GM23338 (cell line): Measurements from ENCODE around the gene TEX26. TPM values are rescaled to one million over a fixed set of nuclear protein-coding genes. Genes with fewer than 3 reads are reported as not detected.

Experiments
- ATAC-seq: fragments of 200-7000 bp; cut with Tn5 transposase; 3 replicates; pipeline ENCODE4 v1.9.1; 2020
- DNase-seq: peaks from one replicate; pipeline ENCODE4 v3.0.0-alpha.2; 2015; ENCODE audit warnings: low spot score
- H2AFZ ChIP-seq: fragments of 200-600 bp; sonication (generic); 2 replicates; pipeline ENCODE4 v1.8.0; 2016; ENCODE audit warnings: antibody characterized with exemption, mild to moderate bottlenecking, moderate library complexity
- H3F3A ChIP-seq: fragments of 200-600 bp; sonication (generic); replicated peaks from 2 replicates; pipeline ENCODE4 v1.8.0; 2017; ENCODE audit warnings: antibody characterized with exemption, mixed run types, low read depth
- H3K27ac ChIP-seq: fragments of 200-600 bp; sonication (generic); 2 replicates; pipeline ENCODE4 v1.6.1; 2016; ENCODE audit warnings: low read depth
- H3K27me3 ChIP-seq: fragments of 200-600 bp; sonication (generic); 2 replicates; pipeline ENCODE4 v1.8.0; 2016; ENCODE audit warnings: mild to moderate bottlenecking, mixed run types, moderate library complexity; ENCODE audit not compliant: insufficient read depth
- H3K36me3 ChIP-seq: fragments of 200-600 bp; sonication (generic); 2 replicates; pipeline ENCODE4 v1.8.0; 2016; ENCODE audit warnings: mild to moderate bottlenecking; ENCODE audit not compliant: insufficient read depth
- H3K4me1 ChIP-seq: fragments of 200-600 bp; sonication (generic); 2 replicates; pipeline ENCODE4 v1.8.0; 2016; ENCODE audit warnings: mild to moderate bottlenecking, moderate library complexity; ENCODE audit not compliant: insufficient read depth
- H3K4me2 ChIP-seq: fragments of 200-600 bp; sonication (generic); 2 replicates; pipeline ENCODE4 v1.7.1; 2017; ENCODE audit warnings: mixed run types
- H3K4me3 ChIP-seq: fragments of 200-600 bp; sonication (generic); 2 replicates; pipeline ENCODE4 v1.6.1; 2016; ENCODE audit warnings: mixed run types
- H3K79me2 ChIP-seq: fragments of 200-600 bp; sonication (generic); replicated peaks from 2 replicates; pipeline ENCODE4 v1.8.0; 2017; ENCODE audit warnings: mild to moderate bottlenecking; ENCODE audit not compliant: insufficient read depth
- H3K9me2 ChIP-seq: fragments of 200-600 bp; sonication (generic); 2 replicates; pipeline ENCODE4 v1.8.0; 2017; ENCODE audit not compliant: insufficient read depth
- H4K20me1 ChIP-seq: fragments of 200-600 bp; sonication (generic); replicated peaks from 2 replicates; pipeline ENCODE4 v1.8.0; 2017; ENCODE audit warnings: mild to moderate bottlenecking; ENCODE audit not compliant: insufficient read depth
- H3K27ac Mint-ChIP-seq: 2 replicates; pipeline ENCODE4 v1.8.0; 2020; ENCODE audit warnings: inconsistent platforms, mild to moderate bottlenecking, moderate library complexity, mixed read lengths
- H3K27me3 Mint-ChIP-seq: 3 replicates; pipeline ENCODE4 v1.8.0; 2022; ENCODE audit warnings: low read depth, mild to moderate bottlenecking, moderate library complexity, mixed read lengths, inconsistent platforms; ENCODE audit not compliant: insufficient read depth, poor library complexity
- H3K36me3 Mint-ChIP-seq: 3 replicates; pipeline ENCODE4 v1.8.0; 2021; ENCODE audit warnings: low read depth, mild to moderate bottlenecking, inconsistent platforms, moderate library complexity, mixed read lengths
- H3K4me1 Mint-ChIP-seq: 3 replicates; pipeline ENCODE4 v1.8.0; 2020; ENCODE audit warnings: mild to moderate bottlenecking, inconsistent platforms, mixed read lengths
- H3K4me3 Mint-ChIP-seq: 3 replicates; pipeline ENCODE4 v1.8.0; 2021; ENCODE audit warnings: moderate library complexity, mild to moderate bottlenecking, inconsistent platforms, mixed read lengths
- H3K9me3 Mint-ChIP-seq: 3 replicates; pipeline ENCODE4 v1.8.0; 2020; ENCODE audit warnings: moderate library complexity, mild to moderate bottlenecking, inconsistent platforms, mixed read lengths
- CREB1 ChIP-seq: fragments of 250-450 bp; sonication (Bioruptor Pico); IDR thresholded peaks from 2 replicates; pipeline ENCODE4 v1.5.0; 2020; ENCODE audit warnings: low read depth, mild to moderate bottlenecking, moderate library complexity
- ETS1 ChIP-seq: IDR thresholded peaks from 2 replicates; pipeline ENCODE4 v1.6.1; 2016; ENCODE audit warnings: antibody characterized with exemption
- NANOG ChIP-seq: IDR thresholded peaks from 2 replicates; pipeline ENCODE4 v1.6.1; 2016; ENCODE audit warnings: antibody characterized with exemption, borderline replicate concordance
- REST ChIP-seq: IDR thresholded peaks from one replicate; pipeline ENCODE4 v1.6.1; 2018; ENCODE audit warnings: antibody characterized with exemption; ENCODE audit not compliant: unreplicated experiment
- ZNF331 ChIP-seq: fragments of 250-450 bp; sonication (Bioruptor Pico); IDR thresholded peaks from 2 replicates; pipeline ENCODE4 v1.5.0; 2020; ENCODE audit warnings: low read depth, mild to moderate bottlenecking, moderate library complexity
- ZNF462 ChIP-seq: fragments of 250-450 bp; sonication (Bioruptor Pico); IDR thresholded peaks from 2 replicates; pipeline ENCODE4 v1.5.0; 2020; ENCODE audit warnings: mild to moderate bottlenecking, moderate library complexity
- polyA plus RNA-seq: library from polyadenylated mRNA; unstranded; fragments of >200 nt; fragmentation: Nextera tagmentation; extraction: Ambion mirVana; gene quantifications from 2 replicates; pipeline ENCODE4 v1.2.1, GENCODE V29; 2016
- total RNA-seq: library from RNA; depleted of rRNA; stranded (reverse); fragments of >200 nt; shearing (Covaris generic); gene quantifications from 2 replicates; pipeline ENCODE4 v1.2.3, GENCODE V29; 2014

TEX26 gene
- total and polyA plus RNA-seq, 2 experiments from 2014 or later, result not detected

GRCh38 chr13:30972888-30973377 is 40.5 kb downstream of the TEX26 start:
- no peaks in the 10 kb centered on the region for H3F3A ChIP-seq

More at GRCh38 chr13:30972888-30973377, 40.5 kb downstream of the TEX26 start:
- no peaks in the 10 kb centered on the region for H4K20me1 ChIP-seq
- H3K9me2 ChIP-seq, result no peaks in the 10 kb centered on the region
- no peak overlapping the region for H3K27ac ChIP-seq
- Mint-ChIP-seq H3K4me3 (no peak overlapping the region), H3K27ac (no peak overlapping the region), H3K9me3 (peaks cover 5% of the 10 kb centered on the region; the same call in 2 of the 3 replicates), H3K4me1 (0 out of 3 replicates have a peak, but pooled peaks cover 4% of the 10 kb centered on the region), H3K36me3 (0 out of 3 replicates have a peak, but pooled peaks cover 2% of the 10 kb centered on the region), H3K27me3 (no peaks in the 10 kb centered on the region)
- no peak overlapping the region for H3K4me3 ChIP-seq
- H3K4me2 ChIP-seq, result no peak overlapping the region
- TF ChIP-seq NANOG, result no peak
- no peak for TF ChIP-seq REST
- TF ChIP-seq CREB1 (CRISPR knock-in tag), result no peak
- TF ChIP-seq ETS1, result no peak
- no peak for TF ChIP-seq ZNF462
- no peak for TF ChIP-seq ZNF331 (CRISPR knock-in tag)
- H3K27me3 ChIP-seq, result no peaks in the 10 kb centered on the region
- DNase-seq (no peak), ATAC-seq (no peak)
- H3K79me2 ChIP-seq, result no peaks in the 10 kb centered on the region
- H2AFZ ChIP-seq, result no peak overlapping the region
- H3K36me3 ChIP-seq, result no peaks in the 10 kb centered on the region
- no peaks in the 10 kb centered on the region for H3K4me1 ChIP-seq
